ENCODE results near the gene PRAMEF33.
"Not testable (repeated sequence)": the region's sequence is repeated elsewhere in the genome, so short reads cannot be mapped to it uniquely, and the experiment has no call there.

GRCh38 chr1:13297216-13297931, 6.0 kb upstream of the PRAMEF33 start:
- TF ChIP-seq CTCF, POLR2A (IDR thresholded peaks at IDR 0.05): not testable (repeated sequence)
